HG03159 (cell line): Measurements from ENCODE around the gene ACTN2.
A peak's percentile ranks its signal among the peaks of the same experiment; 100 is the strongest.

Experiments used
- ATAC-seq: cut with Tn5 transposase; IDR thresholded peaks from one replicate; pipeline ENCODE4 v1.9.1; 2021; ENCODE audit warnings: mild to moderate bottlenecking, moderate library complexity; ENCODE audit not compliant: unreplicated experiment

The ACTN2 gene

GRCh38 chr1:236734141-236734765, 48.0 kb downstream of the ACTN2 start:
- ATAC-seq, result no peak

- no peak for ATAC-seq
Measured at GRCh38 chr1:236736761-236737160, 50.5 kb downstream of the ACTN2 start.

GRCh38 chr1:236741753-236742152, 55.5 kb downstream of the ACTN2 start:
- ATAC-seq, result no peak

- ATAC-seq, result no peak
Measured at GRCh38 chr1:236742421-236743160, 56.3 kb downstream of the ACTN2 start.

DNA sequence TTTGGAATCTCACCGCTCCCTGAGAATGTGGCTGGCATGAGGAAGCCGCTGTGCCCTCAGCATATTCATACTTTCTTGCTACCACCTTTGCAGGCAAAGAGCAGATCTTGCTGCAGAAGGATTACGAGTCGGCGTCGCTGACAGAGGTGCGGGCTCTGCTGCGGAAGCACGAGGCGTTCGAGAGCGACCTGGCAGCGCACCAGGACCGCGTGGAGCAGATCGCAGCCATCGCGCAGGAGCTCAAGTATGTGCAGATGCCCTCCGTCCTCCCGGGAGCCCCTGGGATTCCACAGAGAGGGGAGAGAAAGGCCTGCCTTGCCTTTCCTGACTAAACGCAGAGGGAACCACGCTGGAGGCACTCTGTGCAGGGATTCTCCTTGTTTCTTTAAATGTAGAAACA, 58.2 kb downstream of the ACTN2 start:
- no peak for ATAC-seq

GRCh38 chr1:236746785-236747184, 60.5 kb downstream of the ACTN2 start:
- no peak for ATAC-seq

DNA sequence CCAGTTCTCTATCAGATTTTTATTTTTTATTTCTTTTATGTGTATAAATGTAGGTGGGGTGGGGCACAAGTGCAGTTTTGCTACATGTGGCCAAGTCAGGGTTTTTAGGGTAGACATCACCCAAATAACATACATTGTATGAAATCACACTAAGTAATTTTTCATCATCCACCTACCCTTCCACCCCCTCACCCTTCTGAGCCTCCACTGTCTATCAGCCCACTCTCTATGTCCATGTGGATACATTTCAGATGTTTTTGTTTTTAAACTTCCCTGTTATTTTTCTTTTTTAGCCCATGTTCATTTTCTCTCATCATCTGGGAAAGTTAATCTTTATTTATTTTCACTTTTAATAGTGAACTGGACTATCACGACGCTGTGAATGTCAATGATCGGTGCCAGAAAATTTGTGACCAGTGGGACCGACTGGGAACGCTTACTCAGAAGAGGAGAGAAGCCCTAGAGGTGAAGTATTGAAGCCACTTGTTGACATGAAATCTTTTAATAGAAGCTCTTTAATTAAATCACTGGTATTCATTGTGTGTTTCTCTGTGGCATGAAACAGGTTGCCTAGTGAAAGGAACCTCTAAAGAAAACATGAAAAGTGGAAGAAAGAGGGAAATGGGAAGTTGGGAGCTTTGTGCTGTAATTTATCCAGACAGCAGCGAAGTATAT, 61.1 kb downstream of the ACTN2 start:
- ATAC-seq, result no peak

GRCh38 chr1:236748268-236748870, 62.1 kb downstream of the ACTN2 start:
- peak; percentile 58 for ATAC-seq

DNA sequence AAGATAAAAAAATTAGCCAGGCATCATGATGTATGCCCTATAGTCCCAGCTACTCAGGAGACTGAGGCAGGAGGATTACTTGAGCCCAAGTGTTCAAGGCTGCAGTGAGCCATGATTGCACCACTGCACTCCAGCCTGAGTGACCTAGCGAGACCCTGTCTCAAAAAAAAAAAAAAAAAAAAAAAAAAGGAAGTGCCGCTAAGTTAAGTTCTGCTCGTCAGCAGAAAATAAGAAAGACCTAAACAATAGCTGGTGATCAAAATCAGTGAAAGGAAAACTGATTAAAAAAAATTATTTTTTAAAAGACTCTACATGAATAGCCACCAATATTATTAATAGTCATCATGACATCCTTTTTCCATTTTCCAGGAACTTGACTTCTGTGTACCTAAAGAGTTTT, 64.6 kb downstream of the ACTN2 start:
- no peak for ATAC-seq

DNA sequence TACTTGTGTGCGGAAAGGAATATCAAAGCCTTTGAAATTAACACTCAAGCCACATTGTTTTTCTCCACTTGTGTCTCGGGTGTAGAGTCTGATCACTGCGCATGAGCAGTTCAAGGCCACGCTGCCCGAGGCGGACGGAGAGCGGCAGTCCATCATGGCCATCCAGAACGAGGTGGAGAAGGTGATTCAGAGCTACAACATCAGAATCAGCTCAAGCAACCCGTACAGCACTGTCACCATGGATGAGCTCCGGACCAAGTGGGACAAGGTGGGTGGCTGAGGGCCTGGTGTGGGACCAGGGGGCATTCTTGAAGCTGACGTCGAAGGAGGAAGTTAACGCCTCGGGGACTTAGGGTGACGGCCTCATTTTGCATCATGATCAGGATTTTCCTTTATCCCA, 65.1 kb downstream of the ACTN2 start:
- no peak for ATAC-seq

- no peak for ATAC-seq
Measured at GRCh38 chr1:236751935-236752334, 65.6 kb downstream of the ACTN2 start.

DNA sequence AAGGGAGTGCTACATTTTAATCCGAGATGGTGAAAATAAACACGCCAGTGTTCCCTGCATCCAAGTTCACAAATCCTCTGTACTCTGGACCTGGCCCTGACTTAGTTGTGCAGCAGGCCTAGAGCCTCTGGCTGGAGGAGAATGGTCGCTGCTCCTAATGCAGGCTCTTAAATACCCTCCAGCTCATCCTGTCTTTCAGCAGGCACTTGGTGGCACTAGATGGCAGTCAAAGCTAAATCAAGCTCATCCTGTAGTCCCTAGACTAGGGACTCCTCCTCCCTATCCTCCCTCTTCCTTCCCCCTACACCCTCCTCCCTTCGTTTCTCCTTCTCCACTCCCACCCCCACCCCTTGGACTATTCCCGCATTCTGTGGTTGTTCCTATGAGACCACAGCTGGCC, 67.2 kb downstream of the ACTN2 start:
- ATAC-seq, result no peak

DNA sequence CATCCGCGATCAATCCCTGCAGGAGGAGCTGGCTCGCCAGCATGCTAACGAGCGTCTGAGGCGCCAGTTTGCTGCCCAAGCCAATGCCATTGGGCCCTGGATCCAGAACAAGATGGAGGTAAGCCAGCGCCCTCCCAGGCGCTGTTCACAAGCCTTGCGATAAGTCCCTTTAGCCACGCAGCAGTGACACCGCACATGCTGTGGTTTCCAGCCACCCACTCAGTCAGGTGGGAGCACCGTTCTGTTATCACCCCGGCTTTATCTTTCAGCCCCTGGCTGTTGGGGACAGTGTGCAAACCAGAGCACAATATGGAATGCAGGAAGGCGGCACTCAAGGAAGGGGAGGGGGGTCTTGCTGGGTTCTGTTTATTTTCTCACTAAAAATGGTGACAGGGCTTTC, 67.7 kb downstream of the ACTN2 start:
- ATAC-seq, result no peak

GRCh38 chr1:236754525-236755210, 68.4 kb downstream of the ACTN2 start:
- no peak for ATAC-seq

GRCh38 chr1:236757640-236758039, 71.3 kb downstream of the ACTN2 start:
- ATAC-seq, result no peak

GRCh38 chr1:236759252-236759859, 73.1 kb downstream of the ACTN2 start:
- no peak for ATAC-seq

DNA sequence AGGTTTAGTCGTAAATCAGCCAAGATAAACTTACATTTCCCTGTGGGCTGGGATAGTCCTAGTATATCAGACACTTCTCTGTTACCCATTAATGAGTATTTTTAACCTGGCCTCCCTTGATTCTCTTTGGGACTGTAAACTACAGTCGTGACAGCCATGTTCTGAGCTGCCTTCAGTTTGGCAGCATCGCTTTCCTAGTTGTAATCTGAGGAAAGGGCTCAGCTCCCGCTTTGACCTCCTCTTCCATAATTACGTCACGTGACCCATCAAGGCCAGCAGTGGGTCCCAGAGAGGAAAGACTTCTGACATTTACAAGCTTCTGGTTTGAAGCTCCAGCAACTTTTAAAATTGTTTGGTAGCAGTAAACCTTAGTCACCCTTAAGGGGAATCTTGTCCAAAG, 74.2 kb downstream of the ACTN2 start:
- ATAC-seq, result no peak

DNA sequence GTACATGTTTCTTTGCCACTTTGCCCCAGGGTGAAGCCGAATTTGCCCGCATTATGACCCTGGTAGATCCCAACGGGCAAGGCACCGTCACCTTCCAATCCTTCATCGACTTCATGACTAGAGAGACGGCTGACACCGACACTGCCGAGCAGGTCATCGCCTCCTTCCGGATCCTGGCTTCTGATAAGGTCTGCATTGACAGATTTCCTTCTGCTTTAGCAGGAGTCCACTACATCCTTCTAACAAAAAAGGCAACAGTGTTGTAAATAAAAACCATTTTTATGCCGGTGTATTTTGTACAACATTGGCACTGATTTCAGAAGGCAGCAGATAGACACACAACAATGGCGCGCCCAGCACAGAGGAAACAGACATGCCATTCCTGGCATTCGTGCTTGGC, 74.7 kb downstream of the ACTN2 start:
- no peak for ATAC-seq

GRCh38 chr1:236761397-236762132, 75.3 kb downstream of the ACTN2 start:
- no peak for ATAC-seq

GRCh38 chr1:236762410-236762809, 76.1 kb downstream of the ACTN2 start:
- no peak for ATAC-seq
